CD8-positive, alpha-beta memory T cell (primary cell): ENCODE results near the gene ZBTB4. TPM values are rescaled to one million over a fixed set of nuclear protein-coding genes. Genes with fewer than 3 reads are reported as not detected.

ENCODE experiments used
- CTCF ChIA-PET: fragments of 350-600 bp; sonication (Branson Sonifier 250); formaldehyde crosslinking; loops from one replicate; lab custom pipeline; 2021; ENCODE audit warnings: antibody characterized with exemption; lab: Charles Lee
- POLR2A ChIA-PET: fragments of 350-600 bp; sonication (Branson Sonifier 250); formaldehyde crosslinking; loops from one replicate; lab custom pipeline; 2021; ENCODE audit warnings: antibody characterized with exemption; lab: Charles Lee
- DNase-seq, 5 donors: peaks; one replicate each; pipeline versions ENCODE4 v3.0.0 to v3.0.0-alpha.2; 2020 to 2022; ENCODE audit warnings: mixed read lengths in 1 of 5
- H3K27ac ChIP-seq: one replicate; pipeline ENCODE4 v1.7.0; 2013; ENCODE audit warnings: low read depth, mild to moderate bottlenecking, low read length, moderate library complexity
- H3K27me3 ChIP-seq: 2 replicates; pipeline ENCODE4 v1.7.0; 2013; ENCODE audit warnings: low read length, mild to moderate bottlenecking; ENCODE audit not compliant: insufficient read depth, poor library complexity, severe bottlenecking
- H3K36me3 ChIP-seq: 2 replicates; pipeline ENCODE4 v1.7.0; 2013; ENCODE audit warnings: mild to moderate bottlenecking, low read length, moderate library complexity; ENCODE audit not compliant: insufficient read depth
- H3K4me1 ChIP-seq: 2 replicates; pipeline ENCODE4 v1.7.0; 2013; ENCODE audit warnings: mild to moderate bottlenecking, low read length, moderate library complexity; ENCODE audit not compliant: insufficient read depth
- H3K4me3 ChIP-seq: 2 replicates; pipeline ENCODE4 v1.7.0; 2013; ENCODE audit warnings: mild to moderate bottlenecking, low read length
- H3K9me3 ChIP-seq: 2 replicates; pipeline ENCODE4 v1.7.0; 2013; ENCODE audit warnings: mild to moderate bottlenecking, low read length
- H3K27ac Mint-ChIP-seq, 8 donors: one replicate each; pipeline ENCODE4 v1.8.0; 2020 to 2021; ENCODE audit warnings: mixed read lengths in 8 of 8, mild to moderate bottlenecking in 6 of 8, inconsistent platforms in 3 of 8, moderate library complexity in 3 of 8
- H3K27me3 Mint-ChIP-seq, 2 donors: one replicate each; pipeline ENCODE4 v1.8.0; 2020 to 2021; ENCODE audit warnings: mixed read lengths in 2 of 2, mild to moderate bottlenecking in 1 of 2, moderate library complexity in 1 of 2
- H3K36me3 Mint-ChIP-seq, 3 donors: one replicate each; pipeline ENCODE4 v1.8.0; 2020 to 2021; ENCODE audit warnings: mixed read lengths in 3 of 3, inconsistent platforms in 1 of 3, mild to moderate bottlenecking in 1 of 3
- H3K4me1 Mint-ChIP-seq, 3 donors: one replicate each; pipeline ENCODE4 v1.8.0; 2020 to 2021; ENCODE audit warnings: mixed read lengths in 3 of 3, inconsistent platforms in 1 of 3, mild to moderate bottlenecking in 1 of 3
- H3K4me3 Mint-ChIP-seq, 7 donors: one replicate each; pipeline ENCODE4 v1.8.0; 2020 to 2021; ENCODE audit warnings: mixed read lengths in 7 of 7, mild to moderate bottlenecking in 6 of 7, moderate library complexity in 4 of 7, inconsistent platforms in 2 of 7
- H3K9me3 Mint-ChIP-seq, 5 donors: one replicate each; pipeline ENCODE4 v1.8.0; 2020 to 2022; ENCODE audit warnings: mixed read lengths in 5 of 5, mild to moderate bottlenecking in 3 of 5, moderate library complexity in 2 of 5, inconsistent platforms in 1 of 5
- polyA plus RNA-seq: library from polyadenylated mRNA; unstranded; fragments of 300-500 nt; fragmentation: Illumina TruSeq; gene quantifications from one replicate; pipeline ENCODE4 v1.2.3, GENCODE V29; 2021
- total RNA-seq, 2 experiments: library from RNA; stranded (reverse); gene quantifications; one replicate each; pipeline ENCODE4 v1.2.3, GENCODE V29; 2021

ZBTB4 gene
- total and polyA plus RNA-seq, 3 experiments from 2014 or later = 22.8 to 24.1 (median 23.1) TPM

DNA sequence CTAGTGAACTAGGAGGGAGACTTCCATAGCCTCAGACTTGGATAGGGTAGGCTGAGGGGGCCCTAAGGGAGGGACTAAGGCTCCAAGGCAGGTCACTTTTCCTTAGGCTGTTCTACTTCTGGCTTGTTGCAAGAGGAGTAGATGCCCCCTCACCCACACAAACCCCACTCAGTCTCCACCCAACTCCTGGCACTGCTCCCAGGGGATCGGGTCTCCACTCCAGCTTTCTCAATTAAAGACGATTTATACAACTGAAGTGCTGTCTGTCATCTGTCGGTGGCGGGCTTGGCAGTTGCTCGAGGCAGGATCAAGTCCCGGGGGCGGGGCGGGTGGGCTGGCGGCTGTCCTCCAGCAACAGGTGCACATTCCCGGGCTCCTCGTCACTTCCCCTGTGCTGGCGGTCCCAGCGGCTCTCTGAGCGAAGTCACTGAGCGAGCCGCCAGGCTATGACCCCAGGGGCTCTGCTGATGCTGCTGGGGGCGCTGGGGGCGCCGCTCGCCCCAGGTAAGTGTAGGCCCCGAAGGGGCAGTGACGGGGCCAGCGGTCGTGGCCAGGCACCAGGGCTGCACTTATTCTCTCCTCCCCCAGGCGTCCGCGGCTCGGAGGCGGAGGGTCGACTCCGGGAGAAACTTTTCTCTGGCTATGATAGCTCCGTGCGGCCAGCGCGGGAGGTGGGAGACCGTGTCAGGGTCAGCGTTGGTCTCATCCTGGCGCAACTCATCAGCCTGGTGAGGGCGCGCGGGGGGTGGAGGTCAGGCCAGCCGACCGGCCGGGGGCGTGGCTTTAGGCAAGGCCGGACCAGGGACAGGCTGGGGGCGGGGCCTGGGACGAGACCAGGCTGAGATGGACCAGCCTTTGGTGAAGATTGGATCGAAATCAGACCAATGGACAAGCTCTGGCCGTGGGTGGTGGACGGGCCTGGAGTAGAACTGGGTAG lies 34.5 kb downstream of the ZBTB4 start, which contains the start of gene CHRNB1:
CHRNB1 (plus strand) TSS at position 380 of the 937 bp plus-strand sequence; CDS start at position 447, 67 bp downstream.
- DNase-seq = peak in 1 of 5 donors; percentile 21
- CTCF ChIA-PET = interaction anchor here (0.9 to 3.1 kb wide), 6 partner anchors 9 to 243 kb away, joined by 3 to 37 read pairs (median 6); partner anchors contain the start of genes TMEM102, TMEM95 and TP53
- H3K9me3 Mint-ChIP-seq = no peaks in the 10 kb centered on the region
- H3K27ac Mint-ChIP-seq = peak within 1 kb of the TSS in 4 of 8 donors; percentile 35 to 74 (median 66)
- H3K27me3 Mint-ChIP-seq = peaks cover 43 to 73% of the 10 kb centered on the region in 2 donors
- no peak within 1 kb of the TSS for H3K27ac ChIP-seq
- peaks cover 17 to 34% (median 24%) of the 10 kb centered on the region in 3 donors for H3K4me1 Mint-ChIP-seq
- peaks cover 22% of the 10 kb centered on the region for H3K4me1 ChIP-seq
- H3K36me3 ChIP-seq = no peaks in the 10 kb centered on the region
- peak within 1 kb of the TSS; percentile 53 to 88 (median 77) for H3K4me3 Mint-ChIP-seq
- POLR2A ChIA-PET = interaction anchor here (0.9 to 2.8 kb wide), 7 partner anchors 10 to 140 kb away, joined by 3 to 12 read pairs (median 3); partner anchors contain the start of genes POLR2A and ZBTB4
- H3K27me3 ChIP-seq = peaks cover 46% of the 10 kb centered on the region
- H3K9me3 ChIP-seq = no peaks in the 10 kb centered on the region
- H3K4me3 ChIP-seq = no peak within 1 kb of the TSS
- H3K36me3 Mint-ChIP-seq = peaks cover 0 to 8% (median 2%) of the 10 kb centered on the region in 3 donors

DNA sequence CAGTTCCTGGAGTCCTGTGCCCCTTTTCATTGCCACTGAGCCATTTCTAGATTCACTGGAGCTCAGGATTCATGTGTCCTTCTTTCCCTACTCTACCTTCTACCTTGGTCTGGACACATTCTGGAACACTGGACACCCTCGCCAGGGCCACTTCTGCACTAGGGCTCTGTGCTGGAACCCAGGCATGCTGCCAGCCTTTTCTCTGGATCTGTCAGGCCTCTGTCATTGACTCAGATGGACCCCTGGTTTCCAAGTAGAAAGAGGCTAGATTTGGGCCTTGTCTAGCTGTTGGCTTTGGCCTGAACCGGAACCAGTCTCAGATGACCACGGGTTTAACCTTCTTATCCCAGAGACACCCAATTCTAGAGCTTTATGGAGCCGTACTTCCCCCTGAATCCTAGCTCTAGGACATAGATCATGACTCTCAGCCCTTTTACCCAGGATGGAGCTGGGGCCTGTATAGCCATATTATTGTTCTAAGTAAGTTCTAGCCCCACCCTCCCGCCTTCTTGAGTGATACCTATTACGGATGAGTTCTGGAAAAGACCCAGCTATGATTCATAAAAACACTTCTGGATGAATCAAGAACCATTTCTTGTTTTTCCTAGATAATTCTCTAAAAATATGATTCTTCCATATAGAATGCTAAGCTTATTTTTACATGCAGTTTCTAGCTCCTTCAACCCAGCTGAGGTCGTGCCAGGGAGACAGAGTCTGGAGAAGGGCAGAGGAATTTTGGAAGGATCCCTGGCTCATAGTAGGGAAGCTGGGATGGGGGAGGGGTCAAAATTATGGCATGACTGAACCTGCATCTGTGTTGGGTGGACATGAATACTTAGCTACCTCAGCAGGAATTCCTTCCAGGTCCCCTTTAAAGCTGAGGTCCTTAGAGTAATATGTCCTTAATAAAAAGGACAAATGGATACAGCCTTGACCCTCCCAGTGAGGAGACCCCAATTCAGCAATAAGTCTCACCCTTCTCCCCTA lies 35.6 kb downstream of the ZBTB4 start:
- H3K4me3 ChIP-seq = no peak overlapping the region
- peaks cover 57% of the 10 kb centered on the region for H3K27me3 ChIP-seq
- no peaks in the 10 kb centered on the region for H3K9me3 ChIP-seq
- H3K4me1 ChIP-seq = peaks cover 33% of the 10 kb centered on the region
- CTCF ChIA-PET = interaction anchor here (0.8 to 2.6 kb wide), 6 partner anchors 9 to 244 kb away, joined by 3 to 10 read pairs (median 4); partner anchors contain the start of genes TMEM102, TP53 and ZBTB4
- H3K27ac Mint-ChIP-seq = peak overlapping the region in 1 of 8 donors; percentile 61
- peaks cover 49 to 79% of the 10 kb centered on the region in 2 donors for H3K27me3 Mint-ChIP-seq
- peaks cover 0 to 12% (median 2%) of the 10 kb centered on the region in 3 donors for H3K36me3 Mint-ChIP-seq
- no peak for DNase-seq
- no peaks in the 10 kb centered on the region for H3K9me3 Mint-ChIP-seq
- H3K4me3 Mint-ChIP-seq = peak overlapping the region in 1 of 7 donors; percentile 17
- POLR2A ChIA-PET = interaction anchor here (1.1 to 2.8 kb wide), 5 partner anchors 11 to 142 kb away, joined by 3 to 12 read pairs (median 6); partner anchors contain the start of genes POLR2A and ZBTB4
- no peak overlapping the region for H3K27ac ChIP-seq
- H3K4me1 Mint-ChIP-seq = peaks cover 23 to 43% (median 32%) of the 10 kb centered on the region in 3 donors
- H3K36me3 ChIP-seq = no peaks in the 10 kb centered on the region

DNA sequence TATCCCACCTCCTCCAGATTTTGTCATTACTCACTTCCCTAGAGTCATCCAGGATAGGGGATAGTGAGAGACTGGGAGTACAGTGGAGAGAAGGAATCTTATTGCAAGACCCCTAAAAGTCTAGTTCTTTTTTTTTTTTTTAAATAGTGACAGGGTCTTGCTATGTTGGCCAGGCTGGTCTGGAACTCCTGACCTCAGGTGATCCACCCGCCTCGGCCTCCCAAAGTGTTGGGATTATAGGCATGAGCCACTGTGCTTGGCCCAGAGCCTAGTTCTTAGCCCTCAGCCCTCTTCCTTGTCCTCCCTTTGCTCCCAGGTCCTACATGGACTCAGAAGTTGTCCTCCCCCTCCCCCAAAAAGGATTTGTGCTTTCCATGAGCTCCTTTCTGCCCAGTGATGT lies 37.3 kb downstream of the ZBTB4 start:
- ChIA-PET POLR2A (interaction anchor here (0.6 kb wide), 1 partner anchor 80 kb away, joined by 3 read pairs; no protein-coding TSS in a partner anchor), CTCF (interaction anchor here (1.0 to 1.6 kb wide), 3 partner anchors 43 to 118 kb away, joined by 3 to 5 read pairs (median 3); no protein-coding TSS in a partner anchor)
- no peak overlapping the region for H3K4me3 ChIP-seq
- peaks cover 51 to 73% of the 10 kb centered on the region in 2 donors for H3K27me3 Mint-ChIP-seq
- no peaks in the 10 kb centered on the region for H3K36me3 ChIP-seq
- H3K4me1 Mint-ChIP-seq = peaks cover 33 to 54% (median 45%) of the 10 kb centered on the region in 3 donors
- H3K27ac ChIP-seq = no peak overlapping the region
- DNase-seq = no peak
- H3K27ac Mint-ChIP-seq = no peak overlapping the region
- peak overlapping the region in 1 of 7 donors; percentile 16 for H3K4me3 Mint-ChIP-seq
- H3K9me3 ChIP-seq = no peaks in the 10 kb centered on the region
- H3K27me3 ChIP-seq = peaks cover 59% of the 10 kb centered on the region
- H3K36me3 Mint-ChIP-seq = peaks cover 4 to 12% (median 4%) of the 10 kb centered on the region in 3 donors
- H3K9me3 Mint-ChIP-seq = no peaks in the 10 kb centered on the region
- peaks cover 49% of the 10 kb centered on the region for H3K4me1 ChIP-seq

DNA sequence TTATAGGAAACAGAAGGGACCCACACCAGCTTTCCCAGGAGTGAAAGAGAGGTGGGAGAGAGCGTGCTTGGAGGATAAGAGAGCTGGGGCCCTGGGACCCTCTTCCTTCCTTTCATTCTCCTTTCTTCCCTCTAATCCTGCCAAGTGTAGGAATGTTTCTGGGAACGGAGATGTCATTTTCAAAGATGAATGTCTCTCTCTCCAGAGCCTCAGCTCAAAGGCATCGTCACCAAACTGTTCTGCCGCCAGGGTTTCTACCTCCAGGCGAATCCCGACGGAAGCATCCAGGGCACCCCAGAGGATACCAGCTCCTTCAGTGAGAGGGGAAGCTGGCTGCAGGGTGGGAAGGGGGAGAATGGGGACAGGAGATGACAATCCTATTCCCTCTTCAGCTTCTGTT lies 38.2 kb downstream of the ZBTB4 start:
- Mint-ChIP-seq H3K9me3 (no peaks in the 10 kb centered on the region), H3K36me3 (peaks cover 4 to 12% (median 6%) of the 10 kb centered on the region in 3 donors), H3K27ac (no peak overlapping the region), H3K27me3 (peaks cover 48 to 64% of the 10 kb centered on the region in 2 donors), H3K4me3 (no peak overlapping the region), H3K4me1 (peaks cover 35 to 60% (median 52%) of the 10 kb centered on the region in 3 donors)
- ChIA-PET POLR2A (interaction anchor here (0.5 to 2.2 kb wide), 3 partner anchors 10 to 47 kb away, joined by 4 to 11 read pairs (median 6); partner anchors contain the start of gene ZBTB4), CTCF (interaction anchor here (0.8 to 1.6 kb wide), 6 partner anchors 38 to 119 kb away, joined by 3 to 5 read pairs (median 3); partner anchors contain the start of gene ZBTB4)
- DNase-seq = no peak
- Histone ChIP-seq H3K27me3 (peaks cover 56% of the 10 kb centered on the region), H3K36me3 (no peaks in the 10 kb centered on the region), H3K27ac (no peak overlapping the region), H3K4me1 (peaks cover 58% of the 10 kb centered on the region), H3K4me3 (no peak overlapping the region), H3K9me3 (no peaks in the 10 kb centered on the region)

DNA sequence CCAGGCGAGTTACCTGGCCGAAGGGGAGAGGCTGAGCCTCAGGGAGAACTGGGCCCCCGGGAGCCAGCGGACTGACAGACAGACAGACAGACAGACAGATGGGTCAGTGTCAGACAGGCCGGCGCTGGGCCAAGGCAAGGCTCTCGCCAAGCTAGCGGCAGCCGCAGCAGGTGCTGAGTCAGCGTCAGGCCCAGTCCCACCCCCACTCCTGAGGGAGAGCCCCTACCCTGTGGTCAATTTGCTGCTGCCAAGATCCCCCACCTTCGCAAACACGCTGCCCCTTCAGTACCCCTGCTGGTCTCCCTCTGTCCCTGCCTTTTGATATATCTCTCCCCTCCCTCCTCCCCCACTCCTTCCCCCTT lies 38.6 kb downstream of the ZBTB4 start:
- no peaks in the 10 kb centered on the region for H3K9me3 Mint-ChIP-seq
- ChIA-PET POLR2A (interaction anchor here (0.5 to 2.2 kb wide), 6 partner anchors 9 to 57 kb away, joined by 3 to 11 read pairs (median 4); partner anchors contain the start of gene ZBTB4), CTCF (interaction anchor here (0.8 to 1.6 kb wide), 6 partner anchors 38 to 120 kb away, joined by 3 to 5 read pairs (median 3); partner anchors contain the start of gene ZBTB4)
- peaks cover 4 to 9% (median 6%) of the 10 kb centered on the region in 3 donors for H3K36me3 Mint-ChIP-seq
- DNase-seq = no peak
- peaks cover 36 to 61% (median 51%) of the 10 kb centered on the region in 3 donors for H3K4me1 Mint-ChIP-seq
- peaks cover 53% of the 10 kb centered on the region for H3K27me3 ChIP-seq
- H3K36me3 ChIP-seq = no peaks in the 10 kb centered on the region
- H3K4me1 ChIP-seq = peaks cover 59% of the 10 kb centered on the region
- peak overlapping the region in 4 of 7 donors; percentile 52 to 78 (median 75) for H3K4me3 Mint-ChIP-seq
- no peaks in the 10 kb centered on the region for H3K9me3 ChIP-seq
- no peak overlapping the region for H3K27ac ChIP-seq
- peaks cover 45 to 60% of the 10 kb centered on the region in 2 donors for H3K27me3 Mint-ChIP-seq
- no peak overlapping the region for H3K27ac Mint-ChIP-seq
- H3K4me3 ChIP-seq = no peak overlapping the region

DNA sequence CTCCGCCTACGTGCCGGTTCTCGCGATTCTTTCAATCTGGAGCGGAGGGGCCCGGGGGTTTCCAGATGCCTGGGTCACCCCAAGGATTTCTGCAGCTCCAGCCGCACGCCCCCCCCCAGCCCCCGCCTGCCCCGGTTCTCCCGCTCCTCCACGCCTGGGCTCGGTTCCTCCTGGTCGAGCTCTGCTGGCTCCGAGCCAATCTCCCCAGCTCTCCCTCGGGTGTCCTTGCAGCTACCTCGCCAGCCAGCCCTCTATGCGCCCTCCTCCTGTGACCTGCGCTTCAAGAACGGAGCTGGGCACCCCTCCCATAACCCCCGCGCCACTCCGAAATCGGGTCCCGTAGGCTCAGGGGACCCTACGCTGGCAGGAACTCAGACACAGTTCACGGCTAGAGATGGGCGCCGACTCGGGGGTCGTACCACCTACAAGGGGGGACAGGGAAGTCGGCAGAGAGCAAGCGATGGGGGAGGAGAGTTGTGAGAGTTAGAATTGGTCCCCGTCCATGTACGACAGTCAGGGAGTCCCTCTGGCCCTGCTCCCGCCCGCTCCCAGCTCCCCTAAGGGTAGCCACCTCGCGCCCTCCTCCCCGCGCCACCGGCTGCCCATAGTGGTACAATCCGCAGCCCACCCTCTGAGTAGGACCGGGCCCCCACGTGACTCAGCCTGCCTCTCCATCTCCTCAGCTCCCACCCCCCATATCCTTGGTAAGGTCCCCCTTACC lies 39.2 kb downstream of the ZBTB4 start:
- Mint-ChIP-seq H3K36me3 (peaks cover 4 to 9% (median 7%) of the 10 kb centered on the region in 3 donors), H3K4me3 (peak overlapping the region; percentile 52 to 81 (median 73)), H3K27me3 (peaks cover 41 to 54% of the 10 kb centered on the region in 2 donors), H3K9me3 (no peaks in the 10 kb centered on the region), H3K4me1 (peaks cover 34 to 58% (median 48%) of the 10 kb centered on the region in 3 donors), H3K27ac (peak overlapping the region in 3 of 8 donors; percentile 33 to 54 (median 39))
- ChIA-PET CTCF (interaction anchor here (1.0 to 1.6 kb wide), 4 partner anchors 39 to 120 kb away, joined by 3 to 5 read pairs (median 3); partner anchors contain the start of gene ZBTB4), POLR2A (interaction anchor here (1.1 to 2.2 kb wide), 5 partner anchors 15 to 120 kb away, joined by 3 to 11 read pairs (median 3); partner anchors contain the start of gene ZBTB4)
- DNase-seq = peak in 4 of 5 donors; percentile 11 to 61 (median 32)
- Histone ChIP-seq H3K4me3 (peak overlapping the region; percentile 41), H3K27ac (no peak overlapping the region), H3K4me1 (peaks cover 54% of the 10 kb centered on the region), H3K36me3 (no peaks in the 10 kb centered on the region), H3K27me3 (peaks cover 48% of the 10 kb centered on the region), H3K9me3 (no peaks in the 10 kb centered on the region)
